ENCODE results near the gene FOXK2.

The FOXK2 gene

DNA sequence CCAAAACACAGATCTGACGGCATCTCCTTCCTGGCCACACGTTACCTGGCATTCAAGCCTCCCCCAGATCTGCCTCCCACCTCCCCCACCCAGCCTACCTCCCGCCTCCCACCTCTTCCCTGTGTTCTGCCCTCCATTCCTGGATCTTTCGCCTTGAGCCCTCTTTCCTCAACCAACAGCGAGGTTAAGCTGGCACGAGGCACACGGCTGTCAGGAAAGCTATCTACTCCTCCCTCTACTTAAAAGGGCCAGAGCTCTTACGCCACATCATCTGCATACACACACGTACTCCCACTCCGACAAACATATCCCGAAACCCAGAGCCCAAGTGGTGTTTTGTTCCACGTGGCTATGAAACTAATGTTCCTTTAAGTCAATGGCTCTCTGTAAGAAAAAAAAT is 110.7 kb downstream of the FOXK2 start:
- H3K4me3 ChIP-seq (ENCODE audit: low read length in 2 of 2), result no peak overlapping the region
- no peaks in the 10 kb centered on the region for H3K27me3 ChIP-seq (ENCODE audit: control insufficient read depth in 2 of 2, insufficient read depth in 2 of 2, low read length in 2 of 2)
- H3K4me1 ChIP-seq (ENCODE audit: control insufficient read depth in 2 of 2, insufficient read depth in 2 of 2, low read length in 2 of 2), result no peaks in the 10 kb centered on the region
- H3K9ac ChIP-seq (ENCODE audit: low read depth in 1 of 2, low read length in 2 of 2), result no peak overlapping the region
- H3K9me3 ChIP-seq (ENCODE audit: control insufficient read depth in 2 of 2, low read length in 2 of 2), result no peaks in the 10 kb centered on the region
- H3K36me3 ChIP-seq (ENCODE audit: control insufficient read depth in 2 of 2, insufficient read depth in 2 of 2, low read length in 2 of 2), result peaks cover 36 to 50% of the 10 kb centered on the region in 2 donors
- H3K27ac ChIP-seq (ENCODE audit: low read depth in 2 of 2, low read length in 2 of 2), result no peak overlapping the region

DNA sequence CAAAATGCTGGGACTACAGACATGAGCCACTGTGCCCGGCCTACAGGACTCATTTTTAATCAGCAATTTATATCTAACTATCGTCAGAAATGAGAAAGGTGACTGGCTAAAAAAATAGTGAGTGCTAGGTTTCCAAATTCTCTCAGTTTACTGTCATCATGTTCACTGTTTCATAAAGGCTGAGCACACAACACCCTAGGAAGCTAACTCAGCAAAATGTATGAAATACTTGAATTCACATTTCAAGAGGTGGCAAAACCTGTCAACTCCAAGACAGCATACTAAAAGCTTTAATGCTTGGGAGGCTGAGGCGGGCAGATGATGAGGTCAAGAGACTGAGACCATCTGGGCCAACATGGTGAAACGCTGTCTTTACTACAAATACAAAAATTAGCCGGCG is 112.0 kb downstream of the FOXK2 start:
- Histone ChIP-seq H3K27me3 (ENCODE audit: control insufficient read depth in 2 of 2, insufficient read depth in 2 of 2, low read length in 2 of 2) (no peaks in the 10 kb centered on the region), H3K36me3 (ENCODE audit: control insufficient read depth in 2 of 2, insufficient read depth in 2 of 2, low read length in 2 of 2) (peaks cover 30 to 40% of the 10 kb centered on the region in 2 donors), H3K27ac (ENCODE audit: low read depth in 2 of 2, low read length in 2 of 2) (no peak overlapping the region), H3K4me3 (ENCODE audit: low read length in 2 of 2) (no peak overlapping the region), H3K9me3 (ENCODE audit: control insufficient read depth in 2 of 2, low read length in 2 of 2) (no peaks in the 10 kb centered on the region), H3K4me1 (ENCODE audit: control insufficient read depth in 2 of 2, insufficient read depth in 2 of 2, low read length in 2 of 2) (no peaks in the 10 kb centered on the region), H3K9ac (ENCODE audit: low read depth in 1 of 2, low read length in 2 of 2) (no peak overlapping the region)

DNA sequence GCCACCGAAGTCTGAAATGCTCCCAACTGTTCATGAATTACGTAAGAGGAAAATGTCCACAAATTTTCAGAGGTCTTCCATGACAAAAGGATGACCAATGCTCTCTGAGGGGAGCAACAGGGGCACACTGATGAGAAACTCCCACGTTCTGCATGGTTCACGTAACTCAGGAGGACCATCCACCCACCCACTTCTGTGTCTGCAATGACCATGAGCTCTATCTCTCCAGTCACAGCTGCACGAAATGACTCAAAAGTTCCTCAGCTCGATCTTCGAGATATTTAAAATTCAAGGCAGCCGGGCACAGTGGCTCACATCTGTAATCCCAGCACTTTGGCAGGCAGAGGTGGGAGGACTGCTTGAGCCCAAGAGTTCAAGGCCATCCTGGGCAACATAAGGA is 112.9 kb downstream of the FOXK2 start:
- H3K9ac ChIP-seq (ENCODE audit: low read depth in 1 of 2, low read length in 2 of 2), result no peak overlapping the region

DNA sequence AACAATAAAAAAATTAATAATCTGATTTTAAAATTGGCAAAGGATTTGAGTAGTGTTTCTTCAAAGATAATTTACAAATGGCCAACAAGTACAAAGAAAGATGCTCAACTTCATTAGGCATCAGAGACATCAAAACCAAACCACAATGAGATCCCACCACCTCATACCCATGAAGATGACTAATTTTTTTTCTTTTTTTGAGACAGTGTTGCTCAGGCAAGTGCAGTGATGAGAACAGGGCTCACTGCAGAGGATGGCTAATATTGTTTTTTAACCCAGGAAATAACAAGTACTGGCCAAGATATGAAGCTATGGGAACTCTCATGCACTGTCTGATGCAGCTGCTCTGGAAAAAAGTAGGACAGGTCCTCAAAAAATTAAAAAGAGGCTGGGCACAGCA is 113.8 kb downstream of the FOXK2 start:
- Histone ChIP-seq H3K9ac (ENCODE audit: low read depth in 1 of 2, low read length in 2 of 2) (no peak overlapping the region), H3K27ac (ENCODE audit: low read depth in 2 of 2, low read length in 2 of 2) (no peak overlapping the region), H3K4me3 (ENCODE audit: low read length in 2 of 2) (no peak overlapping the region), H3K9me3 (ENCODE audit: control insufficient read depth in 2 of 2, low read length in 2 of 2) (peaks cover 0 to 2% of the 10 kb centered on the region in 2 donors), H3K36me3 (ENCODE audit: control insufficient read depth in 2 of 2, insufficient read depth in 2 of 2, low read length in 2 of 2) (peaks cover 24 to 34% of the 10 kb centered on the region in 2 donors), H3K27me3 (ENCODE audit: control insufficient read depth in 2 of 2, insufficient read depth in 2 of 2, low read length in 2 of 2) (no peaks in the 10 kb centered on the region), H3K4me1 (ENCODE audit: control insufficient read depth in 2 of 2, insufficient read depth in 2 of 2, low read length in 2 of 2) (no peaks in the 10 kb centered on the region)

More for the DNA sequence above, 112.9 kb downstream of the FOXK2 start:
- Histone ChIP-seq H3K27me3 (ENCODE audit: control insufficient read depth in 2 of 2, insufficient read depth in 2 of 2, low read length in 2 of 2) (no peaks in the 10 kb centered on the region), H3K36me3 (ENCODE audit: control insufficient read depth in 2 of 2, insufficient read depth in 2 of 2, low read length in 2 of 2) (peaks cover 26 to 39% of the 10 kb centered on the region in 2 donors), H3K4me3 (ENCODE audit: low read length in 2 of 2) (no peak overlapping the region), H3K4me1 (ENCODE audit: control insufficient read depth in 2 of 2, insufficient read depth in 2 of 2, low read length in 2 of 2) (no peaks in the 10 kb centered on the region), H3K9me3 (ENCODE audit: control insufficient read depth in 2 of 2, low read length in 2 of 2) (peaks cover 0 to 2% of the 10 kb centered on the region in 2 donors), H3K27ac (ENCODE audit: low read depth in 2 of 2, low read length in 2 of 2) (no peak overlapping the region)

DNA sequence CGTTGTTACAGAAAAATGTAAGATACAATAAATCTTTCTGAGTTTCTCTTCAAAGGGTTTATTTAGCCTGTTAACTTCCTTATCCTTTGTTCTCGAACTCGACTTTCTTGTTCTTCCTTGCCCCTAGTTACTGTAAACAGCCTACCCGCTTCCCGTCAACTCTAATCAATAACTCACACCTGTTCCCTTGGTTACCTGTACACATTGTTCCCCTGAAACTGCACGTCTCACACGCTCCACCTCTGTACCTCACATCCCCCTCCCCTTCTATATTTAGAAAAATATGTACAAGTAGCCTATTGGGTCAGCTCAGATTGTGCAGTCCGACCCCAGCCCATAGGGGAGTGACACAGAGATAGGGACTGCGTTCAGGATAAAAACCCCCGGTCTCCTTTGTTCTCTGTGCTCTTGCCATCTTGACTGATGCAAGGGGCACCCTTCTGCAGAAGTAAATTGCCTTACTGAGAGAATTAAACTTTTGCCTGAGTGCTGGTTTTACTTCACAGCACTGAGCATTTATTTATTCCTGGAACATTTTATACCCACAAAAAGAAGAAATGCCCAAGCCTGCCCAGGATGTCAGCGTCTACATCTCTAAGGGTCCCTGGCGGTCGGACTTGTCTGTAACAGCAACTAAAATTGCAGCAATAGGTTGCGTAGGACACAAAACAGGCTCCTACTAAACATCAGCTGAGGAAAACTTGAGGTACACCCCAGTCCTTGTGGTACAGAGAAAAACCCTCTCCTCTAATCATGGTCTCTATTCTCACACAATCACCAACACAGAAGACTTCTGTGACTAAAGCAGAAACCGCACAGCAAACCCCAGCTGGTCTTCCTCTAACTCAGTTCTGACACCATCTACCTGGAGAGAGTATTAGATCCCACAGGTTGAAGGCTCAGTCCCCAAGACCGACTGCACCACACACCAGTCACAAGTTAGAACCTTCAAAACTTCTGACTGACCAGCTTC is 117.4 kb downstream of the FOXK2 start:
- H3K36me3 ChIP-seq (ENCODE audit: control insufficient read depth in 2 of 2, insufficient read depth in 2 of 2, low read length in 2 of 2), result peaks cover 26 to 29% of the 10 kb centered on the region in 2 donors
- no peak overlapping the region for H3K9ac ChIP-seq (ENCODE audit: low read depth in 1 of 2, low read length in 2 of 2)
- peaks cover 0 to 2% of the 10 kb centered on the region in 2 donors for H3K9me3 ChIP-seq (ENCODE audit: control insufficient read depth in 2 of 2, low read length in 2 of 2)
- H3K27ac ChIP-seq (ENCODE audit: low read depth in 2 of 2, low read length in 2 of 2), result peak overlapping the region; percentile 65 to 71
- H3K4me1 ChIP-seq (ENCODE audit: control insufficient read depth in 2 of 2, insufficient read depth in 2 of 2, low read length in 2 of 2), result no peaks in the 10 kb centered on the region
- no peak overlapping the region for H3K4me3 ChIP-seq (ENCODE audit: low read length in 2 of 2)
- H3K27me3 ChIP-seq (ENCODE audit: control insufficient read depth in 2 of 2, insufficient read depth in 2 of 2, low read length in 2 of 2), result no peaks in the 10 kb centered on the region

DNA sequence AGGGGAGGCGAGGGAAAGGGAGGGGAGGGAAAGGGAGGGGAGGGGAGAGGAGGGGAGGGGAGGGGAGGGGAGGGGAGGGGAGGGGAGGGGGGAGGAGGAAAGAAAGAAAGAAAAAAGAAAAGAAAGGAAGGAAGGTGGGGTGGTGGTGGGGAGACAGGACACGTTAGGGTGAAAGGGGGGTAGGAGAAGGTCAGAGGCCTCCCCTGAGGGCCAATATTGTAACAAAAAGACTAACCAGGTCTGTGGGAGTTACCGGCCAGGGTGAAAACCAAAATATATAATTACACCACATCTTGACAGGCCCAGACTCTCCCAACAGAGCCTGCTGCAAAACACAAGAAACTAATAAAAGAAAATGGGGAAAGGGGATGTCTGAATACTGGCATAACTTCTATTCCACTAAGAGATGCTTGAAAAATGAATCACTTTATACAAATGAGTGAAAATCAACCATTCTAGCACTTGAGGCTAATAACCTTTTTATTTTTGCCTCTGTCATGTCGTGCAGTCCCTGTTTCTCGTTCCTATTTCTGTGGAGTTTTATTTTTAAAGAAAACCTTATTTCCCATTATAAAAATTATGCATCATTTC is 118.7 kb downstream of the FOXK2 start:
- no peak overlapping the region for H3K4me3 ChIP-seq (ENCODE audit: low read length in 2 of 2)
- H3K27me3 ChIP-seq (ENCODE audit: control insufficient read depth in 2 of 2, insufficient read depth in 2 of 2, low read length in 2 of 2), result no peaks in the 10 kb centered on the region
- H3K27ac ChIP-seq (ENCODE audit: low read depth in 2 of 2, low read length in 2 of 2), result no peak overlapping the region
- H3K9me3 ChIP-seq (ENCODE audit: control insufficient read depth in 2 of 2, low read length in 2 of 2), result peaks cover 0 to 2% of the 10 kb centered on the region in 2 donors
- no peak overlapping the region for H3K9ac ChIP-seq (ENCODE audit: low read depth in 1 of 2, low read length in 2 of 2)
- H3K36me3 ChIP-seq (ENCODE audit: control insufficient read depth in 2 of 2, insufficient read depth in 2 of 2, low read length in 2 of 2), result peaks cover 33 to 39% of the 10 kb centered on the region in 2 donors
- H3K4me1 ChIP-seq (ENCODE audit: control insufficient read depth in 2 of 2, insufficient read depth in 2 of 2, low read length in 2 of 2), result no peaks in the 10 kb centered on the region

DNA sequence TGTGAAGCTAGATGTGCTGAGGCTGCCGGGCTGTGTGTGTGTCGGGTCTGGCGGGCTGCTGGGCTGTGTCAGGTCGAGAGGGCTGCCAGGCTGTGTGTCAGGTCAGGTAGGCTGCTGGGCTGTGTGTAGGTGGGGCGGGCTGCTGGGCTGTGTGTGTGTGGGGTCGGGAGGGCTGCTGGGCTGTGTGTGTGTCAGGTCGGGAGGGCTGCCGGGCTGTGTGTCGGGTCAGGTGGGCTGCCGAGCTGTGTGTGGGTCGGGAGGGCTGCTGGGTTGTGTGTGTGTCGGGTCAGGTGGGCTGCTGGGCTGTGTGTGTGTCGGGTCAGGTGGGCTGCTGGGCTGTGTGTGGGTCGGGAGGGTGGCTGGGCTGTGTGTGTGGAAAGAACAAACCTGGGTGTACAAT is 120.1 kb downstream of the FOXK2 start:
- Histone ChIP-seq H3K36me3 (ENCODE audit: control insufficient read depth in 2 of 2, insufficient read depth in 2 of 2, low read length in 2 of 2) (peaks cover 45 to 49% of the 10 kb centered on the region in 2 donors), H3K27me3 (ENCODE audit: control insufficient read depth in 2 of 2, insufficient read depth in 2 of 2, low read length in 2 of 2) (no peaks in the 10 kb centered on the region), H3K4me1 (ENCODE audit: control insufficient read depth in 2 of 2, insufficient read depth in 2 of 2, low read length in 2 of 2) (no peaks in the 10 kb centered on the region), H3K9me3 (ENCODE audit: control insufficient read depth in 2 of 2, low read length in 2 of 2) (peaks cover 0 to 2% of the 10 kb centered on the region in 2 donors), H3K4me3 (ENCODE audit: low read length in 2 of 2) (no peak overlapping the region), H3K27ac (ENCODE audit: low read depth in 2 of 2, low read length in 2 of 2) (no peak overlapping the region), H3K9ac (ENCODE audit: low read depth in 1 of 2, low read length in 2 of 2) (no peak overlapping the region)

DNA sequence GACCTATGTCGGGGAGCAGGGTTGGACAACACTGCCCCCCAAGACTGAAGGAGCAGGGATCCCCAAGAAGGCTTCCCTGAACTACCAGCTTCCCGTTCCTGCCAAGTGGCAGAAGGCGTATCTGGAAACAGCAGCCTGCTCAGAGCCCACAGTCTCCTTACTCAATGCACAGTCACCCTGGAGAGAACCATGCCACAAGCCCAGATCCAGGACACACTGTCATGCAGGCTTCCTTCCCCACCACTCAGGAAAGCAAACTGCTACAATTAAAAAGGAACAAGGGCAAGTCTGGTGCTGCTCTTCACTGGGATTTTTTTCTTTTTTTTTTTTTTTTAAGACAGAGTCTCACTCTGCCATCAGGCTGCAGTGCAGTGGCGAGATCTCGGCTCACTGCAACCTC is 120.5 kb downstream of the FOXK2 start:
- Histone ChIP-seq H3K36me3 (ENCODE audit: control insufficient read depth in 2 of 2, insufficient read depth in 2 of 2, low read length in 2 of 2) (peaks cover 45 to 49% of the 10 kb centered on the region in 2 donors), H3K27ac (ENCODE audit: low read depth in 2 of 2, low read length in 2 of 2) (no peak overlapping the region), H3K9ac (ENCODE audit: low read depth in 1 of 2, low read length in 2 of 2) (no peak overlapping the region), H3K9me3 (ENCODE audit: control insufficient read depth in 2 of 2, low read length in 2 of 2) (peaks cover 0 to 2% of the 10 kb centered on the region in 2 donors), H3K27me3 (ENCODE audit: control insufficient read depth in 2 of 2, insufficient read depth in 2 of 2, low read length in 2 of 2) (no peaks in the 10 kb centered on the region), H3K4me3 (ENCODE audit: low read length in 2 of 2) (no peak overlapping the region), H3K4me1 (ENCODE audit: control insufficient read depth in 2 of 2, insufficient read depth in 2 of 2, low read length in 2 of 2) (no peaks in the 10 kb centered on the region)

DNA sequence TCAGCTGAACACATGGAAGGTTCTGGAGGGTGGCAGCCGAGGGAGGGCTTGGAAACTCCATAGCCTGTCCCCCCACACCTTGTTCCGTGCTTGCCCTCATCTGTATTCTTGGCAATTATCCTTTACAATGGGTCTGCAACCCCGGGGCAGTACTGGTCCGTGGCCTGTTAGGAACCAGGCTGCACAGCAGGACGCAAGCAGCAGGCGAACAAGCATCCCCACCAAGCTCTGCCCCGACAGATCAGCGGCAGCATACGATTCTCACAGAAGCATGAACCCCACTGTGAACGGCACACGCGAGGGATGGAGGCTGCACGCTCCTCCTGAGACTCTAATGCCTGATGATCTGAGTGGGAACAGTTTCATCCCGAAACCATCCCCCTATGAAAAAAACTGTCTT is 122.5 kb downstream of the FOXK2 start:
- Histone ChIP-seq H3K9ac (ENCODE audit: low read depth in 1 of 2, low read length in 2 of 2) (no peak overlapping the region), H3K4me3 (ENCODE audit: low read length in 2 of 2) (no peak overlapping the region), H3K4me1 (ENCODE audit: control insufficient read depth in 2 of 2, insufficient read depth in 2 of 2, low read length in 2 of 2) (peaks cover 2 to 5% of the 10 kb centered on the region in 2 donors), H3K36me3 (ENCODE audit: control insufficient read depth in 2 of 2, insufficient read depth in 2 of 2, low read length in 2 of 2) (peaks cover 45 to 49% of the 10 kb centered on the region in 2 donors), H3K27me3 (ENCODE audit: control insufficient read depth in 2 of 2, insufficient read depth in 2 of 2, low read length in 2 of 2) (no peaks in the 10 kb centered on the region), H3K9me3 (ENCODE audit: control insufficient read depth in 2 of 2, low read length in 2 of 2) (peaks cover 0 to 1% of the 10 kb centered on the region in 2 donors), H3K27ac (ENCODE audit: low read depth in 2 of 2, low read length in 2 of 2) (no peak overlapping the region)

DNA sequence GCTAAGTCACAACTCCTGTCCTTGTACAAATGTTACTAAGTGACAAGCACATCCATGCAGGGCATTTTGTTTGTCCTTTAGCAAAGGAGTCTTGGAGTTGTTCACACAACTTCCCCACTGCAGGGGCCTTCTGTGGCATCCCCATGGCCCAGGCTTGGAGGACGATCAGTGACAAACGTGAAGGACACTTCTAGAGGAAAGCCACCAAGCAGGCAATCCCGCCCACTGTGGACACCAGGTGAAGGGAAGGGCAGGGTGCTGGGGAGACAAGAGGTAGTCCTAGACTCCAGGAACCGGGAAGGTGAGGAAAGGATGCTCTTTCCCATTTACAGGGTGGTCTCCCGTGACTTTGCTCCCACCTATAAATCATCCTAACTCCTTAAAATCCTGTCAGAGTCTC is 124.6 kb downstream of the FOXK2 start:
- no peak overlapping the region for H3K4me3 ChIP-seq (ENCODE audit: low read length in 2 of 2)
- peaks cover 11 to 14% of the 10 kb centered on the region in 2 donors for H3K4me1 ChIP-seq (ENCODE audit: control insufficient read depth in 2 of 2, insufficient read depth in 2 of 2, low read length in 2 of 2)
- no peaks in the 10 kb centered on the region for H3K9me3 ChIP-seq (ENCODE audit: control insufficient read depth in 2 of 2, low read length in 2 of 2)
- no peak overlapping the region for H3K9ac ChIP-seq (ENCODE audit: low read depth in 1 of 2, low read length in 2 of 2)
- no peaks in the 10 kb centered on the region for H3K27me3 ChIP-seq (ENCODE audit: control insufficient read depth in 2 of 2, insufficient read depth in 2 of 2, low read length in 2 of 2)
- H3K27ac ChIP-seq (ENCODE audit: low read depth in 2 of 2, low read length in 2 of 2), result no peak overlapping the region
- peaks cover 39 to 41% of the 10 kb centered on the region in 2 donors for H3K36me3 ChIP-seq (ENCODE audit: control insufficient read depth in 2 of 2, insufficient read depth in 2 of 2, low read length in 2 of 2)

All from mucosa of rectum (tissue), 2 donors.